Smooth muscle cell (in vitro differentiated cells): ENCODE results near the gene ECM1. TPM values are rescaled to one million over a fixed set of nuclear protein-coding genes. Genes with fewer than 3 reads are reported as not detected.

Experiments
- DNase-seq: peaks from one replicate; lab custom pipeline; 2025; ENCODE audit not compliant: unreplicated experiment; lab: John Stamatoyannopoulos, UW
- H2AFZ ChIP-seq: fragments of 200-600 bp; sonication (generic); 2 replicates; pipeline ENCODE4 v1.6.0; 2016; ENCODE audit warnings: antibody characterized with exemption, low read depth, mild to moderate bottlenecking
- H3F3A ChIP-seq: fragments of 200-600 bp; sonication (generic); 2 replicates; pipeline ENCODE4 v1.6.0; 2017; ENCODE audit warnings: antibody characterized with exemption, low read depth
- H3K27ac ChIP-seq: fragments of 200-600 bp; sonication (generic); 2 replicates; pipeline ENCODE4 v1.5.1; 2016; ENCODE audit warnings: low read depth, mild to moderate bottlenecking
- H3K27me3 ChIP-seq: fragments of 200-600 bp; sonication (generic); 2 replicates; pipeline ENCODE4 v1.6.1; 2016; ENCODE audit warnings: low read depth, mild to moderate bottlenecking
- H3K36me3 ChIP-seq: fragments of 200-600 bp; sonication (generic); 2 replicates; pipeline ENCODE4 v1.5.1; 2016; ENCODE audit warnings: low read depth
- H3K4me1 ChIP-seq: fragments of 200-600 bp; sonication (generic); 2 replicates; pipeline ENCODE4 v1.5.1; 2016; ENCODE audit warnings: low read depth
- H3K4me2 ChIP-seq: fragments of 200-600 bp; sonication (generic); 2 replicates; pipeline ENCODE4 v1.6.0; 2016; ENCODE audit warnings: mild to moderate bottlenecking
- H3K4me3 ChIP-seq: fragments of 200-600 bp; sonication (generic); 2 replicates; pipeline ENCODE4 v1.5.1; 2016; ENCODE audit warnings: mild to moderate bottlenecking
- H3K79me2 ChIP-seq: fragments of 200-600 bp; sonication (generic); 2 replicates; pipeline ENCODE4 v1.6.0; 2016; ENCODE audit warnings: low read depth, mild to moderate bottlenecking
- H3K9ac ChIP-seq: fragments of 200-600 bp; sonication (generic); 2 replicates; pipeline ENCODE4 v1.6.0; 2016; ENCODE audit warnings: low read depth
- H3K9me3 ChIP-seq: fragments of 200-600 bp; sonication (generic); replicated peaks from 2 replicates; pipeline ENCODE4 v1.5.1; 2016; ENCODE audit warnings: low read depth
- H4K20me1 ChIP-seq: fragments of 200-600 bp; sonication (generic); 2 replicates; pipeline ENCODE4 v1.6.0; 2016; ENCODE audit warnings: low read depth
- CTCF ChIP-seq: fragments of 200-600 bp; sonication (generic); IDR thresholded peaks from 2 replicates; pipeline ENCODE4 v1.5.1; 2017; ENCODE audit warnings: borderline replicate concordance, mild to moderate bottlenecking, antibody characterized with exemption; ENCODE audit not compliant: insufficient read depth, poor library complexity, severe bottlenecking
- WGBS: methylation state at CpG from one replicate; pipeline ENCODE4 v1.1.7; 2016; ENCODE audit warnings: low lambda C conversion rate; 5-methylcytosine and 5-hydroxymethylcytosine counted together
- polyA plus RNA-seq: library from polyadenylated mRNA; unstranded; fragments of >200 nt; fragmentation: Nextera tagmentation; extraction: Ambion mirVana; gene quantifications from 2 replicates; pipeline ENCODE4 v1.2.1, GENCODE V29; 2016
- total RNA-seq: library from RNA; depleted of rRNA; stranded (reverse); fragments of >200 nt; gene quantifications from 2 replicates; pipeline ENCODE4 v1.2.3, GENCODE V29; 2014

ECM1 gene
- total and polyA plus RNA-seq, 2 experiments from 2014 or later, result 19.0 to 36.1 TPM

- Histone ChIP-seq H3K9ac (no peak overlapping the region), H3K27ac (no peak overlapping the region), H3K79me2 (peaks cover 14% of the 10 kb centered on the region), H3K9me3 (no peaks in the 10 kb centered on the region), H4K20me1 (peaks cover 16% of the 10 kb centered on the region), H3K4me3 (no peak overlapping the region), H3K4me2 (no peak overlapping the region), H2AFZ (no peak overlapping the region), H3K36me3 (no peaks in the 10 kb centered on the region), H3K4me1 (peaks cover 15% of the 10 kb centered on the region), H3K27me3 (no peaks in the 10 kb centered on the region), H3F3A (peaks cover 7% of the 10 kb centered on the region)
- WGBS, result 95% methylated on average over 15 of the region's 15 CpGs
- DNase-seq, result no peak
- no peak for TF ChIP-seq CTCF
These were observed 49.9 kb downstream of the ECM1 start for GRCh38 chr1:150557813-150558212.

GRCh38 chr1:150558303-150558704, 50.4 kb downstream of the ECM1 start:
- peaks cover 9% of the 10 kb centered on the region for H3F3A ChIP-seq
- no peak overlapping the region for H3K27ac ChIP-seq
- H3K4me3 ChIP-seq, result no peak overlapping the region
- WGBS, result 82% methylated on average over 15 of the region's 15 CpGs
- H3K4me1 ChIP-seq, result peaks cover 18% of the 10 kb centered on the region
- no peaks in the 10 kb centered on the region for H3K27me3 ChIP-seq
- H4K20me1 ChIP-seq, result peaks cover 16% of the 10 kb centered on the region
- no peaks in the 10 kb centered on the region for H3K36me3 ChIP-seq
- H3K79me2 ChIP-seq, result peaks cover 14% of the 10 kb centered on the region
- H3K9me3 ChIP-seq, result no peaks in the 10 kb centered on the region
- no peak for DNase-seq
- no peak for TF ChIP-seq CTCF
- no peak overlapping the region for H3K9ac ChIP-seq
- no peak overlapping the region for H3K4me2 ChIP-seq
- no peak overlapping the region for H2AFZ ChIP-seq

- Histone ChIP-seq H2AFZ (no peak overlapping the region), H3F3A (peaks cover 14% of the 10 kb centered on the region), H3K9ac (no peak overlapping the region), H3K27ac (no peak overlapping the region), H3K27me3 (no peaks in the 10 kb centered on the region), H4K20me1 (peaks cover 16% of the 10 kb centered on the region), H3K79me2 (peaks cover 14% of the 10 kb centered on the region), H3K4me2 (no peak overlapping the region), H3K4me1 (peaks cover 25% of the 10 kb centered on the region), H3K4me3 (no peak overlapping the region), H3K9me3 (no peaks in the 10 kb centered on the region), H3K36me3 (no peaks in the 10 kb centered on the region)
- 92% methylated on average over 28 of the region's 28 CpGs for WGBS
- DNase-seq, result no peak
- TF ChIP-seq CTCF, result no peak
These were observed 51.1 kb downstream of the ECM1 start for GRCh38 chr1:150558761-150559655.

- no peak overlapping the region for H3K4me3 ChIP-seq
- H2AFZ ChIP-seq, result no peak overlapping the region
- H3K9ac ChIP-seq, result no peak overlapping the region
- no peak overlapping the region for H3K4me2 ChIP-seq
- H4K20me1 ChIP-seq, result peaks cover 16% of the 10 kb centered on the region
- no peak overlapping the region for H3K27ac ChIP-seq
- peaks cover 20% of the 10 kb centered on the region for H3K79me2 ChIP-seq
- TF ChIP-seq CTCF, result no peak
- DNase-seq, result no peak
- H3F3A ChIP-seq, result peaks cover 20% of the 10 kb centered on the region
- H3K36me3 ChIP-seq, result no peaks in the 10 kb centered on the region
- 80% methylated on average over 10 of the region's 10 CpGs for WGBS
- no peaks in the 10 kb centered on the region for H3K9me3 ChIP-seq
- peaks cover 27% of the 10 kb centered on the region for H3K4me1 ChIP-seq
- H3K27me3 ChIP-seq, result no peaks in the 10 kb centered on the region
These were observed 51.7 kb downstream of the ECM1 start for GRCh38 chr1:150559656-150560010.
